Right renal cortex interstitium (tissue), 3 donors: ENCODE results near the gene FRAS1. TPM values are rescaled to one million over a fixed set of nuclear protein-coding genes. Genes with fewer than 3 reads are reported as not detected.
A peak's percentile ranks its signal among the peaks of the same experiment; 100 is the strongest.
"Not testable (repeated sequence)": the region's sequence is repeated elsewhere in the genome, so short reads cannot be mapped to it uniquely, and the experiment has no call there.

Source experiments
- DNase-seq, 3 donors: peaks; one replicate each; pipeline ENCODE4 v3.0.0-alpha.2; 2013; ENCODE audit warnings: low read depth in 3 of 3, low spot score in 2 of 3
- polyA plus RNA-seq, 3 donors: library from polyadenylated mRNA; unstranded; fragments of 120-200 nt; gene quantifications; one replicate each; pipeline ENCODE4 v1.2.1, GENCODE V29; 2013; ENCODE audit not compliant: insufficient read length in 3 of 3

FRAS1 gene
- polyA plus RNA-seq, 3 donors, result 70.4 to 83.3 (median 77.4) TPM

GRCh38 chr4:78481180-78481579 is 424.1 kb downstream of the FRAS1 start:
- DNase-seq, result no peak

GRCh38 chr4:78482281-78482680 is 425.2 kb downstream of the FRAS1 start:
- DNase-seq, result no peak

- DNase-seq, result no peak
These were observed 426.7 kb downstream of the FRAS1 start for GRCh38 chr4:78483811-78484210.

- no peak for DNase-seq
These were observed 427.5 kb downstream of the FRAS1 start for GRCh38 chr4:78484574-78484973.

- no peak for DNase-seq
These were observed 436.6 kb downstream of the FRAS1 start for GRCh38 chr4:78493731-78494130.

GRCh38 chr4:78496021-78496643 is 439.0 kb downstream of the FRAS1 start:
- DNase-seq, result no peak

GRCh38 chr4:78506260-78506659 is 449.1 kb downstream of the FRAS1 start:
- not testable (repeated sequence) for DNase-seq

- no peak for DNase-seq
These were observed 451.9 kb downstream of the FRAS1 start for GRCh38 chr4:78509043-78509442.

GRCh38 chr4:78510108-78510507 is 453.0 kb downstream of the FRAS1 start:
- no peak for DNase-seq

- DNase-seq, result no peak
These were observed 453.6 kb downstream of the FRAS1 start for GRCh38 chr4:78510681-78511080.

GRCh38 chr4:78512357-78512920 is 455.3 kb downstream of the FRAS1 start:
- DNase-seq, result no peak

GRCh38 chr4:78513411-78513975 is 456.4 kb downstream of the FRAS1 start:
- DNase-seq, result no peak

- peak in 1 of 3 donors; percentile 39 for DNase-seq
These were observed 460.0 kb downstream of the FRAS1 start for GRCh38 chr4:78517050-78517652.

- DNase-seq, result no peak
These were observed 461.4 kb downstream of the FRAS1 start for GRCh38 chr4:78518561-78518960.

GRCh38 chr4:78519962-78520361 is 462.8 kb downstream of the FRAS1 start:
- no peak for DNase-seq

- DNase-seq, result no peak
These were observed 463.7 kb downstream of the FRAS1 start for GRCh38 chr4:78520808-78521226.

GRCh38 chr4:78524009-78524408 is 466.9 kb downstream of the FRAS1 start:
- no peak for DNase-seq

- no peak for DNase-seq
These were observed 468.4 kb downstream of the FRAS1 start for GRCh38 chr4:78525559-78525958.

- DNase-seq, result no peak
These were observed 470.0 kb downstream of the FRAS1 start for GRCh38 chr4:78527103-78527502.

GRCh38 chr4:78527555-78527954 is 470.4 kb downstream of the FRAS1 start:
- no peak for DNase-seq

GRCh38 chr4:78528327-78528726 is 471.2 kb downstream of the FRAS1 start:
- DNase-seq, result no peak
